WTC11 (cell line): ENCODE data around the gene STK33.

Source experiments
- CREB1 ChIP-seq: sonication (generic); formaldehyde crosslinking; IDR thresholded peaks from 2 replicates; pipeline ENCODE4 v1.8.0; 2023; ENCODE audit warnings: mild to moderate bottlenecking, missing genetic modification reagents
- CTCF ChIP-seq: fragments of 200-600 bp; IDR thresholded peaks from 2 replicates; pipeline ENCODE4 v1.8.0; 2022; ENCODE audit warnings: antibody characterized with exemption
- E2F1 ChIP-seq: sonication (generic); formaldehyde crosslinking; IDR thresholded peaks from 2 replicates; pipeline ENCODE4 v1.8.0; 2022; ENCODE audit warnings: mild to moderate bottlenecking, missing genetic modification reagents
- HMGA2 ChIP-seq: fragments of 250-450 bp; sonication (Bioruptor Pico); IDR thresholded peaks from 2 replicates; pipeline ENCODE4 v1.4.0; 2021; ENCODE audit warnings: mild to moderate bottlenecking, moderate library complexity
- KAT7 ChIP-seq: sonication (generic); formaldehyde crosslinking; IDR thresholded peaks from 2 replicates; pipeline ENCODE4 v1.8.1; 2023; ENCODE audit warnings: missing genetic modification reagents, mild to moderate bottlenecking, borderline replicate concordance
- NR3C1 ChIP-seq: sonication (generic); formaldehyde crosslinking; conservative IDR thresholded peaks from 2 replicates; pipeline ENCODE4 v1.8.1; 2023; ENCODE audit warnings: low read depth, mild to moderate bottlenecking, missing genetic modification reagents
- SOX15 ChIP-seq: fragments of 250-450 bp; sonication (Bioruptor Pico); IDR thresholded peaks from 2 replicates; pipeline ENCODE4 v1.9.0; 2021; ENCODE audit warnings: mild to moderate bottlenecking
- SP1 ChIP-seq: sonication (generic); formaldehyde crosslinking; conservative IDR thresholded peaks from 2 replicates; pipeline ENCODE4 v1.8.1; 2022; ENCODE audit warnings: missing genetic modification reagents
- STAT6 ChIP-seq: sonication (generic); formaldehyde crosslinking; conservative IDR thresholded peaks from 2 replicates; pipeline ENCODE4 v1.8.1; 2023; ENCODE audit warnings: mild to moderate bottlenecking, low read depth, missing genetic modification reagents, moderate library complexity
- TCF7 ChIP-seq: sonication (generic); formaldehyde crosslinking; IDR thresholded peaks from 2 replicates; pipeline ENCODE4 v1.8.0; 2022; ENCODE audit warnings: mild to moderate bottlenecking, low read depth, missing genetic modification reagents, moderate library complexity
- USF2 ChIP-seq: sonication (generic); formaldehyde crosslinking; IDR thresholded peaks from 2 replicates; pipeline ENCODE4 v1.8.1; 2023; ENCODE audit warnings: mild to moderate bottlenecking, missing genetic modification reagents, moderate library complexity
- ZSCAN18 ChIP-seq: fragments of 250-450 bp; sonication (Bioruptor Pico); IDR thresholded peaks from 2 replicates; pipeline ENCODE4 v2.1.2; 2022; ENCODE audit warnings: mild to moderate bottlenecking, moderate library complexity

GRCh38 chr11:8346157-8346755, 247.8 kb downstream of the STK33 start:
- TF ChIP-seq NR3C1 (CRISPR knock-in tag) (no peak), TCF7 (no peak), CTCF (no peak), HMGA2 (CRISPR knock-in tag) (no peak), E2F1 (no peak), ZSCAN18 (CRISPR knock-in tag) (no peak), SOX15 (CRISPR knock-in tag) (no peak), SP1 (CRISPR knock-in tag) (no peak), USF2 (CRISPR knock-in tag) (no peak), KAT7 (CRISPR knock-in tag) (no peak), STAT6 (CRISPR knock-in tag) (no peak), CREB1 (no peak)
